GM21526 (cell line): ENCODE data around the gene MBTPS1.

Experiments
- ATAC-seq: cut with Tn5 transposase; IDR thresholded peaks from one replicate; pipeline ENCODE4 v1.9.1; 2021; ENCODE audit warnings: moderate library complexity; ENCODE audit not compliant: unreplicated experiment, low FRiP score

Gene MBTPS1

DNA sequence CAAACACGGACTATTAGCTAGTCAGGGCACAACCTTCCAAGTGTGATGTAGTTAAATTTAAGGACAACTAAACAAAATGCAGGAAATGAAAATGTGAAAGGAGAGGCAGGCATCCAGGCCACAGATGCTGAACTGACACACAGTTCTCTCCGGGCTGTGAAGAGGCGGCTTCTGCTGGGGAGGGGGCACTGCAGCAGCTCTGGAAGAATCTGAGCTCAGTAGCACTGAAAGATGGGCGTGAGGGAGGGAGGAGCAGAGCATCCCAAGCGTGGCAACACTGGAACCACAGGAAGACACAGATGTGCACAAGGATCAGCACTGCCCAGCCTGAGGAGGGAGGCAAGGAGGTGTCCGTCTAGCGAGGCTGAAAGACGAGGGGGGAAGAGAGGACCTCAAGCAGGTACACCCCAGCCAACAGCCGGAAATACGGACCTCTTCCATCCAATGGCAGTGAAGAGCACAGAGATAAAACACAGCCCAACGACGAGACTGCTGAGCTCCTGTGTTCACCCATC is 11.4 kb downstream of the MBTPS1 start:
- ATAC-seq = no peak

DNA sequence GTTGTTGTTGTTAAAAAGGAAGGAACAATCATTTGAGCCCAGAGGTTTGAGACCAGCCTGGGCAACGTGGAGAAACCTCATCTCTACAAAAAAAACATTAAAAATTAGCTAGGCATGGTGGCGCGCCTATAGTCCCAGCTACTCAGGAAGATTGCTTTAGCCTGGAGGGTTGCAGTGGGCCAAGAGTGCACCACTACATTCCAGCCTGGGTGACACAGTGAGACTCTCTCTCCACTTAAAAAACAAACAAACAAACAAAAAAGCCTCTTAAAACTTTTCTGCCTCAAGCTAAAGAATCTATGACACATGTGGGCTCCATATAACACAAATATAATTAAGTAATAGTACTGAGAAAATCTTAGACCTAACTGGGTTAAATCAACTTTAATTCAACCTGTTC is 12.5 kb downstream of the MBTPS1 start:
- ATAC-seq = no peak

DNA sequence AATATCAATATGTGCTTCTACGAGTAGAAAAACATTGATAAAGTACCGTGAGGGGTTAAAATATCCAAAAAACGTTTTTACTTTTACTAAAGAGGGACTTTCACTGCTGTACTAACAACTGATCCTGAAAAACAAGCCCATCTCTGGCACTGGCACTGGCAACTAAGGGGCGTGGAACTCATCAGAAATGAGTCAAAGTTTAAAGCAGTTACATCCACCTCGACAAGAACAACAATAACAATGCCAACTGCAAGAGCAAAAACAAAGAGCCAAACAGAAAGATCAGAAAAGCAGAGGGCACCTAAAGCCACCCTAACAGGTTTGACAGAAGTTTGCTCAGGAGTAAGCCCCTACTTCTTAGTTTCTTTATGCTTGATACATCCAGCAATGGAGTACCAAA is 13.1 kb downstream of the MBTPS1 start:
- ATAC-seq = no peak

DNA sequence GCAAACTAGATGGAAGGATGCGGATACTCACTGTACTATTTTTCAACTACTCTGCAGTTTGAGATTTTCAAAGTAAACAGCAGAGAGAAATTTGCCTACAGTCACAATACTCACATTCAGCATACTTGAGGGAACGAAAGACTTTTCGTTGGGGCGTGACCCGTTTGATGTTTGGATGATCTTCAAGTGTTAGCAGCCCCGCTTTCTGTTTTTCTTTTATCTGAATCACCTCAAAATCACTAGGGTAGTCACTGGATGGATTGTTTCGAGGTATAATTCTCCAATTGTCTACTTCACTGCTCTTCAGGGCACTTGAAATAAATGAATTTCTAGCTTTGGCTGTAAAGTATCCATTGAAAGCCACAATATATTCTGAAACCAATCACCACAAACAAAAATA is 17.8 kb downstream of the MBTPS1 start:
- no peak for ATAC-seq

DNA sequence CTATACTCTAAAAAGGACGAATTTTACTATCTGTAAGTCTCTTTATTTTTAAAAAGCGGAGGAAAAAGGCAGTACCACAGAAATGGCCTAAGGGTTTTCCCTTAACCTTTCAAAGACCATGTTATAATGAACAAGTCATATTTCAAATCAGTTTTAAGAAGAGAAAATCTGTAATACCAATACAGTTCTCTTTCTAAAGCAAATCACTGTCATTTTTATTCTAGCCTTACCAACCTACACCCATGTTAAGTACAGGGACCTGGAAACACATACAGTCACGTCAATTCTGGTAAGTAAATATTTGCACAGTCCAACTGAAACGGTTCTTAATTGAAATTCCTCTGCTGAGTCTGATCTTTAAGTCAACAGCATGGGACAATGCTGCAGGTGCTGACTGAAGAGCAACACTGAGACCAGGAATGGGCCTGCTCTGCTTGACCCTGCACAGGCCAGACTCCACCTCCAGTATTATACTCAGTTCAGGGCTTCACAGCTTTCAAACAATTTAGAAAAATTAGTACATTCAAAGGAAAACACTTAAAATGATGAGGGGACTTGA is 20.2 kb downstream of the MBTPS1 start:
- ATAC-seq = no peak

DNA sequence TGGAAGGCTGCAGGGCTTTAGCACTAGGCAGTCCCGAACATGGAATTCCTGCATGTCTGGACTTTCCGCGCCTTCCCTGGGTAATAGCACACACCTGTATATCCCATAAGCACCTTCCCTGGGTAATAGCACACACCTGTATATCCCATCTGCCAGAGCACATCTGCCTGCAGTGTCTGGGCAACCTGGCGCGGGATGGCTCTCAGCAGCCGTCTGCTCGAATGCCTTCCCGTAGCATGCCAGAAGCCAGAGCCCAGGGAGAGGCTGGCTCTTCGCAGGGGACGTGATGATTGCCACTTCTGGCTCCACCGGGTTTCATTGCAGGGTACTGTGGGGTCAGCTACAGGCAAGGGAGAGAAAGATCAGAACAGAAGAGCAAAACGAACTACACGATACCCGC is 21.3 kb downstream of the MBTPS1 start:
- no peak for ATAC-seq

DNA sequence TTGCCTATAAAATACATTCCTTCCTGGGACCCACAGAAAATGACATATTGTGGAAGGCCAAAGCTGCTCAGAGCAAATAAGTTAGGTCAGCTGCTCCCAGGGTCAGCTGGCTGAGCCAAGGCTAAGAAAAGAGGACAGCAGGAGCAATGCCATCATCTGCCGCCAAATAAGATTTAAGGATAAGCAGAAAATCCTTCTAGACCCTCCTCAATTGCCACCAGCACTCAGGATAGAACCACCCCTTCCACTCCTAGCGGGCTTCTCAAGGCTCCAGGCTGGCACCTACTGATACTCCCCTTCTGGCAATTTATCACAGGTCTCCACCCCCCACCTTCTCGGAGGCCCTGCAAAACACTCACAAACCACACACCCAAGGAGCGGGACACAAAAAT is 22.9 kb downstream of the MBTPS1 start:
- no peak for ATAC-seq

DNA sequence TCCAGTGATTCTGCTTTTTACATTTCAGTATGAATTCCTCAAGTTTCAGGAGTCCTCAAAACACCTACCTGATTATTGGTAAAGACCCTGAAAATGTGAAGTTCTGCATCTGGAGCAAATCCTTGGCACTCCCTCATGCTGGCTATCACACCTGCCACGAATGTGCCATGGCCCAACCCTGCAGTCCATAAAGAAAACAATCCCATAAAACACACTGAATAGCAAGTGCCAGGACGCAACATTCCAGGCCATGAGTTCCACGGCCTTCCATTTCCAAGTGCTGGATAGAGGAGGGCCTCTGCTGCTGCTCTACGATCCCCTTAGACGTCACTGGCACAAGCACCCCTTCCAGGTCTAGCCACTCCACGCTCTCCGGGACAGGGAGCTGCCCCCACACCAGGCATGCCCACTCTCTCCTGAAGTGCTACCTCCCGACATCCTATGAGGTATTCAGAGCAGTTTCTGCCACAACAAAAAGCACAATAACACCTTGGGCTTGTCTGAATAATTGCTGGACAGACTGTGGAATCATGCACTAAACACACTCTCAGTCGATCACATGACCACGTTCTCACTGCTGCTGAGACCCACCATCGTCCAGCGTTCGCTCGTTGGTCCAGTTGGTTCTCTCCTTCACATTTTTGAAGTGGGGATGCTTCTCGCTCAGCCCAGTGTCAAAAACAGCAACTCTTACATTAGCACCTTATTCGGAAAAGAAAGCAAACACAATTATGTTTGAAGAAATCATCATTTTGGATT is 23.4 kb downstream of the MBTPS1 start:
- ATAC-seq = no peak

DNA sequence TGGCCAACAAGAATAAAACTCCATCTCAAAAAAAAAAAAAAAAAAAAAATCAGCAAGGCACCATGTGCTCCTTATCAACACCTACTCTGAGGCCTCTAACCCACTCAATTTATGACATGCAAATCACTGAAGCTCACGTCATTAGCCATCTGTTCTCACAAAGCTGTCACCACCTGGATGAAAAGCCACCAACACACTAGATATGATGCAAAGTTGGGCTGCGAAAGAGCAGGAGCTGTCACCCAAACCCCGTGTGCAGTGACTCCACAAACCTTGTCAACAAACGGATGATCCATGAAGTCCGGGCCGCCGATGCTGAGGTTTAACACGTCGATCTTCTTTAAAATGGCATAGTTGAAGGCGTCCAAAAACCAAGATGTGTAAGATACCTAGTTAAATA is 25.3 kb downstream of the MBTPS1 start:
- no peak for ATAC-seq

DNA sequence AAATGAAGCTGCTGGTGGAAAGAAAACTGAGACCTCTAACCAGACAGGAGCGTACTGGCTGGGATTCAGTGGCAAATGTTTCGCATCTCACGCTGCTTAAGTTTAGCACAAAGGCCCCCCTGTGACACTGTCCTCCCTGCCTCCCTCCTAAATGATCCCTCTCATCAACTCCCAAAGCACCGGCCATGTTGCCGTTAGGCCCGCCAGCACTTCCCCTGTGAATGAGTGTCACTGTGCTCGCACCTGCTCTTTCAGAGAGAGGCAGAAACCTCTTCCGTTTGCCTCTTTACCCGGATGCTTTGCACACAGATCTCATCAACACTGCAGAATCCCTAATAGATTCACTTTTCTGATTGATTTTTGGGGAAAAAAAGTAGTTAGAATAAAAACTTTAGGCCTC is 26.5 kb downstream of the MBTPS1 start:
- ATAC-seq = no peak

DNA sequence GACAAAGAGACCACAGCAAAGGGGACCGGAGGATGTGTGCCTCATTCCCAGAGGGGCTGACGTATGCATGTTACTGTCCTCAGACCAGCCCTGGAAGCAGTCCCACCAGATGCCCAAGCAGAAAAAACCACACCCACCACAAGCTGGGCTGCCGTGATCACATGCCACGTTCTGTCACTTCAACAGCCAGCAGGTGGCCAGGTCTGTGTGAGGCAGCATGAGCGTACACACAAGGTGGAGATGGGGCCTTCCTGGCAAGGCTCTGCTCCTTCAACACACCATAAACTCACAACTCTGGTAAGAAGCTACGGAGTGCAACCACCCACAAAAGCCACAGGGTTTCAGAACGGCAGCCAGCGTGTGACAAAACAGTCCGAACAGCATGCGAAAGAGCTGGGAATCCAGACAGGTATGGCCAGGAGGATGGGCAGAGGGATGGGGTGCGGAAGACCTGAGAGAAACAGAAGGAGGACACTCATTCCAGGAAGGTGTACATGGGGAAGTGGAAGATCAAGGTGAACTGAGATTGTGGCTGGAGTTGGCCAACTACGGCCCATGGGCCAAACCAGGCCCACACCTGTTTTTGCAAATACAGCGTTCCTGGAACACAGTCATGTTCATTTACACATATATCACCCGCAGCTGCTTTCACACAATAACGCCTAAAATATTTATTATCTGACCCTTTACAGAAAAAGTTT is 27.9 kb downstream of the MBTPS1 start:
- peak; percentile 85 for ATAC-seq

DNA sequence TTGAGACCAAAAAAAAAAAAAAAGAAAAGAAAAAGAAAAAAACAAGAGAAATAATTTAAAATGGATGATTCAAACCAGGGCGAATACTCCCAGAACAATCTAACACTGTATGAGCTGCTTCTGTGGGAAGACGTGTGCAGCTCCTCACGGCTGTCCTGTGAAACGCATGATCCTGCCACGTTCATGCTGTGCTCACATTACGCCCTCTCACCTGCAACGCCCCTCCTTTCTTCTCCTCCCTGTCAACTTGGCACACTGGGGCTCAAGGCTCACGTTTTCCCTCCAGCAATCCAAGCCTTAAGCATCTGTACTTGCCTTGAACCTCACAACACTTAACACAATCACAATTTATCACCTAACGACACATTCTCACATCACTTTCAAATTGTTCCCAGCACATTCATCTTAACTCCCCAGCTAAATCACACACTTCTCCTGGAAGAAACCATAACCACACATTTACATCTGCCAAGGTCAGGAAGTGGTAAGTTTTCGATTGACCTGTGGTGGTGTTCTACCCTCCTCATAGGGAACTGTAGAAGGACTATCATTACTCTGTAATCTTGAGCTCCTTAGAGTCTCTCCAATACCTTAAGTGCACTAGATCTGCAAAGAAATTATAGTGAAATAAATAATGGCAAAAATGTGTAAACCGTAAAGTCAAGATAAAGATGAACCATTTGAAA is 29.1 kb downstream of the MBTPS1 start:
- no peak for ATAC-seq

DNA sequence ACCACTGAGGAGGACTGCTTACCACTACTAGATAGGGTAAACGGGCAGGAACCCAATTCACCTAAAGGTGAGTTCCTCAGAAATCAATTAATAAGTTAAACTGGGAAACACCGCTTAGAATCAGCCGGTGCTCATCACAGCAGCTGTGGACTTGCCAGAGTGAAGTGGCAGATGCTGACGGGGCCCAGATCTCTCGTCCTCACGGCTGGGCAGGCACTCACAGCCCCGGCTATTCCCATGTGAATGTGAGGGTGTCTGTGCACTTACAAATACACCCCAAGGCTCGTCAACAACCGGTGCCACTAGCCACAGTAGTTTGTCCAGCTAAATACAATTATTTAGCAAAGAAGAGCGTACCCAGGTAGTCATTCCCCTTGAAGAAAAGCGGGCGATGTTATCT is 29.7 kb downstream of the MBTPS1 start:
- no peak for ATAC-seq

DNA sequence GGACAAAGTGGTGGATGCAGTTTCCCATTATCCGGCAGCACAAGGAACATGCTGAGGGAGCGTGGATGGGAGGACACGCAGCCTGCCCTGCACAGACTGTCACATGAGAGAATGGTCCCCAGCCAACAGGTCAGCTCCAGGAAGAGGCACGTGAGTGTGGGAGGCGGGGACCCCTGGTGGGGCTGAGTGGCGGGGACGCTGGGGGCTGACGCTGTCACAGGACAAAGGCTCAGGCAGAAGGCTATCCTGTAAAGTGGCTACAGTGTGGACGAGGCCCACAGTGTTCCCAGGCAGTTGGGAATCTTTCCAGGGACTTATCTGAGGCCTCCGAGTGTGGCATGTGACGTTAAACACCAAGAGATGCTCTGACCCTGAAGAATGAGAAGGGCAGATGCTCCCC is 30.4 kb downstream of the MBTPS1 start:
- ATAC-seq = no peak

DNA sequence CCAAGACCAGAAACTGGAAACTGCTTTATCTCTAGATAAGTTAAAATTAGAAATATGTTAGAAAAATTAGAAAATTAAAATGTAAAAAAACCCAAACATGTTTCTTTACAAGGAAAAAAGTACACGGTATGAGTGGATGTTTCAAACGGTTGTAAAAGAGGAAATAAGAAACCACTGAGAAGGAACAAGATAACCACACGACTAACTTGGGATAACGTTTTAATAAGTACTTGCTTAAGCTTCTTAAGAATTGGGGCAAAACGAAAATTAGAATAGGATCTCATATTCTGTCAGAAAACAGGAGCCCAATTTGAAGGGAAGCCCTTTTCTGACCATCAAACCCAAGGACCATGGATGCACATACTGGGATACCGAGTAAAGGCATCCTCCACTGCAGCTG is 31.0 kb downstream of the MBTPS1 start:
- no peak for ATAC-seq

DNA sequence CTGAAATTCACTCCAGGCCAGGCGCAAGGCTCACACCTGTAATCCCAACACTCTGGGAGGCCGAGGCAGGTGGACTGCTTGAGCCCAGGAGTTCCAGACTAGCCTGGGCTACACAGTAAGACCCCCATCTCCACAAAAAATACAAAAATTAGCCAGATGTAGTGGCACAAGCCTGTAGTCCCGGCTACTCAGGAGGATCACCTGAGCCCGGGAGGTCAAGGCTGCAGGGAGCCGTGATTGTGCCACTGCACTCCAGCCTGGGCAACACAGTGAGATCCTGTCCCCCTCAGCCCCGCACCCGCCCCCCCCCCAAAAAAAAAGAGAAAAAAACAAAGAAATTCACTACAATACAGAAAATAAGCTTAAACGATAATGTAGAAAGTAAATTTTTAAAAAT is 31.5 kb downstream of the MBTPS1 start:
- ATAC-seq = no peak

DNA sequence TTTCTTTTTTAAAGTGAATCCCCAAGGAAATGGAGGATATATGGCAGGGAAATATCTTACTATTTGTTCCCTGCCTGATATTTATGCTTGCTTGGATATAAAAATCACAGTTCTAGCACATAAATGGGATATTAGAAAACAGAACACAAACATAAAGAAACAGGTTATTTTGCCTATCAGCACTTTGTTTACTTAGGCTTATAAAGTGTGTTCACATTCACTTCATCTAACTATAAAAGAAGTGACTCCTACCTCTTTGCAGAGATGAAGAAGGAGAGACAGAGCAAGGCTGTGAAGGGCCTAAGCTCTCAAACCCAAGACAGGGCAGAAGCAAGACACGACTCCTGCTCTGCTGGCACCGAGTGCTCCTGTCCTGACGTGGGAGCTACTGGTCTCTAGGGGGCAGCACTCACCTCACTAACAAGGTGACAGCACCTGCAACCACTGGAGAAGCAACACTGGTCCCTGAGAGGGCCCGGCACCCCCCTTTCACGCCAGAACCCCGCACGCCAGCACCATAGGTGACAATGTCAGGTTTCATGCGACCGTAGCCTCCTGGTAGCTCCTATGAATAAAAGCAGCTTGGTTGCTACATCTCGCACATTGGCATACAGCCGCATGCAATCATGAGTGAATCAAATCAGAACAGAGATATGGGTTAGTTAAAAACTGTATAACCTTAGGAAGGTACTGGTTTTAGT is 32.0 kb downstream of the MBTPS1 start:
- peak; percentile 43 for ATAC-seq

DNA sequence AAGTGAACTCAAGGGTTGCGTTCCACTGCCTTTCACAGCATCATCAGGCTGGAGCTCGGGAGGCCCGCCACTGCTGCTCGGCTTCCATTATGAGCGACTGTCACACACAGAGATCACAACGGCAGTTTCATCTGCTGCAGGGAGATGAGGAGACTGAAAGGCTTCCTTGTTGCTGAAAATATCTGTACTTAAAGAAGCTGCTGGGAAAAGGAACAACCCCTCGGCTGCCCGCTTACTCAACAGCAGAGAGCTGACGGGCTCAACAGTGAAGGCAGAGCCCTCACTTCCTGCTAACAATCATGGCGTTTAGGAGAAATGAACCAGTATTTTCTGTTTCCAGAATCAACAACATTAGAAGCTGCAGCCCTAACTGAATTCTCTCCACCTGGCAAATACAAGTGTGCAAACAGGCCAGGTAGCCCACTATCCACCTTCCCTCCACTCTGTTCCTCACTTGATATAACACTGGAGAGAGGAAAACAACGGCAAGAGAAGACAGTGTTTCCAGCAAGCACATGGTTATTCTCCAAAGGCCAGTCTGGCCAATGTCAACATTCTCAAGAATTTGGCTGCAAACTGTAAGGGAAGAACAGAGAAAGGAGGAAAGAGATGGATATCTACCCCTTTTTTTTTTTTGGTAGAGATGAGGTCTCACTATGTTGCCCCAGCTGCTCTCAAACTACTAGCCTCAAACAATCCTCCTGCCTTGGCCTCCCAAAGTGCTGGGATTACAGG is 33.7 kb downstream of the MBTPS1 start:
- no peak for ATAC-seq

DNA sequence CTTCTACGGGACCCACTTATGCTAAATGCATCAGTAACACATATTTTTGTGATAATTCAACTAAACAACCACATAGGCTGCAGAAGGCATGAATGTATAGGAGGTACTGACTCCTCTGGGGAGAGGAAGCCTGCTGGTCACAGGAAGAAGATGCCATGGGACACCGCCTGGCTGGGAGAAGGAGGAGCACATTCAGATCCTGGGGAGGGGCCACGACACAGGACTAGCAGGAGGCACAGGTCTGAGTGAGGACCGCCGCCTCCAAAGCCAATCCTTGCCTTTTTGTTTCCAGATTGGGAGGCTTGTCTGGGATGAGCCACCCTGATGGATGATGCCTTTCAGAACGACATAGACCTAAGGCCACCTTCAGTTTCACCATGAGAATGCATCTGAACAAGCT is 34.6 kb downstream of the MBTPS1 start:
- ATAC-seq = no peak

DNA sequence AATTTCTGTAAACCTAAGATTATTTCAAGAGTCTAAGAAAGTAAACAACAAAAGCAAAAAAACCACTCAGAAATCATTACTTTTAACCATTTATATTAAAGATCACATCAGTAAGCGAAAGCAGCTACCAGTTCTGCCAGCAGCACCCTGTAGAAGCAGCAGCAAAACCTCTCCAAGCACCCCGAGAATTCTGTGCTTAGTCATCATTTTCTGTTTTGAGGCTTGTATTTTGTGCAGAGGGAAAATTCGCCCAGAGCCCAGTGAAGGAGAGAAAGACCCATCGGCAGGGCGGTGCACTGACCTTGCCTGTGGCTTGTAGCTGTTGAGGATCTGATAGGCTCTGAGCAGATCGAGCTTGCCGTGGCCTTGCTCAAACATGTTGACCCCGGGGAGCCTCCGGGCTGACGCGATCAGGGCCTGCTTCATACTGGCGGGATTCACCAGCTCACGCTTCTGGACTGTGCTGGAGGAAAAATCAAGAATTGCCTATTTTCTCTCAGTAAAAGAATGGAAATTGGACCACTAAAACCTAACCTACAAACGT is 35.2 kb downstream of the MBTPS1 start:
- ATAC-seq = no peak
